Lung (tissue), 12 donors: ENCODE measurements around the gene LILRA5. TPM values are rescaled to one million over a fixed set of nuclear protein-coding genes. Genes with fewer than 3 reads are reported as not detected.
"Not testable (repeated sequence)": the region's sequence is repeated elsewhere in the genome, so short reads cannot be mapped to it uniquely, and the experiment has no call there.

Experiments
- ATAC-seq: fragments of 200-7000 bp; cut with Tn5 transposase; one replicate; pipeline ENCODE4 v1.9.1; 2020; ENCODE audit warnings: moderate number of reproducible peaks; ENCODE audit not compliant: insufficient read depth, low FRiP score
- DNase-seq, 3 donors: peaks; one replicate each; pipeline ENCODE4 v3.0.0-alpha.2; 2013 to 2017
- H3K27ac ChIP-seq, 2 donors: one replicate each; pipeline ENCODE4 v1.5.1; 2013; ENCODE audit warnings: mild to moderate bottlenecking in 2 of 2, moderate library complexity in 2 of 2, control low read depth in 1 of 2, inconsistent platforms in 1 of 2, low read depth in 1 of 2, low read length in 1 of 2
- H3K27me3 ChIP-seq, 3 donors: one replicate each; pipeline ENCODE4 v1.5.1; 2013; ENCODE audit warnings: low read length in 2 of 3; ENCODE audit not compliant: control insufficient read depth in 3 of 3, insufficient read depth in 3 of 3
- H3K36me3 ChIP-seq, 4 donors: one replicate each; pipeline ENCODE4 v1.5.1; 2013; ENCODE audit warnings: low read length in 4 of 4, mild to moderate bottlenecking in 1 of 4, moderate library complexity in 1 of 4; ENCODE audit not compliant: control insufficient read depth in 4 of 4, insufficient read depth in 4 of 4
- H3K4me1 ChIP-seq, 5 donors: one replicate each; pipeline ENCODE4 v1.5.1; 2013; ENCODE audit warnings: low read length in 5 of 5, mild to moderate bottlenecking in 2 of 5, moderate library complexity in 1 of 5; ENCODE audit not compliant: control insufficient read depth in 5 of 5, insufficient read depth in 5 of 5
- H3K4me3 ChIP-seq: one replicate; pipeline ENCODE4 v1.5.1; 2013; ENCODE audit warnings: mild to moderate bottlenecking, control low read depth, moderate library complexity
- H3K9ac ChIP-seq, 2 donors: one replicate each; pipeline ENCODE4 v1.5.1; 2013; ENCODE audit warnings: low read length in 2 of 2, control low read depth in 1 of 2; ENCODE audit not compliant: insufficient read depth in 1 of 2
- H3K9me3 ChIP-seq, 4 donors: one replicate each; pipeline ENCODE4 v1.5.1; 2013; ENCODE audit warnings: low read length in 3 of 4, mild to moderate bottlenecking in 1 of 4, moderate library complexity in 1 of 4; ENCODE audit not compliant: control insufficient read depth in 4 of 4, insufficient read depth in 3 of 4
- WGBS, 2 donors: extraction: QIAGEN DNeasy Blood & Tissue Kit; methylation state at CpG; one replicate each; pipeline ENCODE4 v1.1.7; 2013; 5-methylcytosine and 5-hydroxymethylcytosine counted together
- polyA plus RNA-seq, 2 donors: library from polyadenylated mRNA; stranded (reverse); fragments of 200-250 nt; gene quantifications; one replicate each; pipeline ENCODE4 v1.2.1, GENCODE V29; 2013
- total RNA-seq, 2 donors: library from RNA; depleted of rRNA in 1 of 2; stranded (reverse); fragments of >200 nt in 1 of 2; gene quantifications; one replicate each; pipeline ENCODE4 v1.2.1, GENCODE V29; 2014 to 2021
- TF ChIP-seq, protein P1 (sequence below): IDR thresholded peaks from 2 replicates; pipeline ENCODE4 v1.5.1; 2012; ENCODE audit warnings: mild to moderate bottlenecking; ENCODE audit errors: control extremely low read depth, extremely low read depth
- donor health status: control.
- donor health status: control.
- donor health status: Bipolar disorder and iron deficiency.
- donor health status: healthy.
- donor health status: DM: yes; HTN: yes; CAD: no.

Gene LILRA5
- total and polyA plus RNA-seq, 4 donors: 5.9 to 262 (median 26.2) TPM

DNA sequence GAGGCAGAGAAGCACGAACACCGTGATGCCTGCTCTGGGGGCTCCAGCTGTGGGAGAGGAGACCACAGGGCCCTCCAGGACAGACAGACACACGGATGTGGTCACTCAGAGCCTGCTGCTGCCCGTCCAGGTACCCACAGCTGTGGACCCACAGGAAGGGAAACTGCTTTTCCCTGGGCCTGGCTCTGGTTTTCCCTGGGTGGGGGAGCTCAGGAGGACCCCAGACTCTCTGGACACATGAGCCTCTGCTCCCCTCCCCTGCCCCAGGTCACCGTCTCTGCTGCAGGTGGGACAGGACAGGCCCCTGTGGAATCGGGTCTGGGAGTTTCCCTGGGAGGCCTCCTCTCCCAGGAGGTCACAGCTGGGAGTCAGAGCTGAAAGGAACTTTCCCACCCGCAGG is 18.7 kb upstream of the LILRA5 start:
- Histone ChIP-seq H3K36me3 (no peaks in the 10 kb centered on the region), H3K9ac (no peak overlapping the region), H3K4me3 (no peak overlapping the region), H3K27ac (no peak overlapping the region), H3K27me3 (peaks cover 0 to 2% (median 0%) of the 10 kb centered on the region in 3 donors), H3K4me1 (no peaks in the 10 kb centered on the region), H3K9me3 (no peaks in the 10 kb centered on the region)
- 81 to 91% methylated on average over 7 of the region's 7 CpGs for WGBS, 2 donors
- TF ChIP-seq, protein P1, sequence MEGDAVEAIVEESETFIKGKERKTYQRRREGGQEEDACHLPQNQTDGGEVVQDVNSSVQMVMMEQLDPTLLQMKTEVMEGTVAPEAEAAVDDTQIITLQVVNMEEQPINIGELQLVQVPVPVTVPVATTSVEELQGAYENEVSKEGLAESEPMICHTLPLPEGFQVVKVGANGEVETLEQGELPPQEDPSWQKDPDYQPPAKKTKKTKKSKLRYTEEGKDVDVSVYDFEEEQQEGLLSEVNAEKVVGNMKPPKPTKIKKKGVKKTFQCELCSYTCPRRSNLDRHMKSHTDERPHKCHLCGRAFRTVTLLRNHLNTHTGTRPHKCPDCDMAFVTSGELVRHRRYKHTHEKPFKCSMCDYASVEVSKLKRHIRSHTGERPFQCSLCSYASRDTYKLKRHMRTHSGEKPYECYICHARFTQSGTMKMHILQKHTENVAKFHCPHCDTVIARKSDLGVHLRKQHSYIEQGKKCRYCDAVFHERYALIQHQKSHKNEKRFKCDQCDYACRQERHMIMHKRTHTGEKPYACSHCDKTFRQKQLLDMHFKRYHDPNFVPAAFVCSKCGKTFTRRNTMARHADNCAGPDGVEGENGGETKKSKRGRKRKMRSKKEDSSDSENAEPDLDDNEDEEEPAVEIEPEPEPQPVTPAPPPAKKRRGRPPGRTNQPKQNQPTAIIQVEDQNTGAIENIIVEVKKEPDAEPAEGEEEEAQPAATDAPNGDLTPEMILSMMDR: no peak
- ATAC-seq: no peak
- no peak for DNase-seq

DNA sequence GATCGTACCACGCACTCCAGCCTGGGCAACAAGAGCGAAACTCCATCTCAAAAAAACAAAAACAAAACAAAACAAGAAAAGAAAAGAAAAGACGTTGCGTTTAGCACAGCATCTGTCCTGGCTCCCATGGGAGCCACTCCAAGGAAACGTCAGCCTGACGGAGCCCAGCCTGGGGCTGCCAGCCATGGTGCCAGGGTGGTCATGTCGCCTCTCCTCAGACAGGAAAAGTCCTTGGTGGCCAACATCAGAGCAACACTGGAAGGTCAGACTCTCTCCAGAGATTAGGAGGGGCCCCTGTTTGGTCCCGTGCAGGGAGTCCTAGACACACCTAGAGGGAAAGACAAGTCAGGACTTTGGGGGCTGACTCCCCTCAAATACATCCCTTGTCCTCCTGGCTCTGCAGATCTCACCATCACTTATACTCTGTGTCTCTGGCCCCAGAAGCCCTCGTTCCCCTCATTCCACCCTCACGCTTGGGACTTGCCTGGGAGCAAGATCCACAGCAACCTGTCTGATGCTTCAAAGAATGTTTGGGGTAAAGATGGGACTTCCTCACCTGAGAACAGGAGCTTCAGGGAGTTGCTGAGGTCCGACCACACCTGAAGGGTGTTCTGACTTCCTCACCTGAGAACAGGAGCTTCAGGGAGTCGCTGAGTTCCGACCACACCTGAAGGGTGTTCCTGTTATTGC is 16.7 kb upstream of the LILRA5 start:
- no peak overlapping the region for H3K27ac ChIP-seq
- TF ChIP-seq, protein P1: no peak
- no peaks in the 10 kb centered on the region for H3K4me1 ChIP-seq
- no peak overlapping the region for H3K9ac ChIP-seq
- no peaks in the 10 kb centered on the region for H3K27me3 ChIP-seq
- H3K4me3 ChIP-seq: no peak overlapping the region
- DNase-seq (no peak), ATAC-seq (no peak)
- WGBS, 2 donors: 81 to 91% methylated on average over 14 of the region's 14 CpGs
- H3K9me3 ChIP-seq: no peaks in the 10 kb centered on the region
- no peaks in the 10 kb centered on the region for H3K36me3 ChIP-seq

DNA sequence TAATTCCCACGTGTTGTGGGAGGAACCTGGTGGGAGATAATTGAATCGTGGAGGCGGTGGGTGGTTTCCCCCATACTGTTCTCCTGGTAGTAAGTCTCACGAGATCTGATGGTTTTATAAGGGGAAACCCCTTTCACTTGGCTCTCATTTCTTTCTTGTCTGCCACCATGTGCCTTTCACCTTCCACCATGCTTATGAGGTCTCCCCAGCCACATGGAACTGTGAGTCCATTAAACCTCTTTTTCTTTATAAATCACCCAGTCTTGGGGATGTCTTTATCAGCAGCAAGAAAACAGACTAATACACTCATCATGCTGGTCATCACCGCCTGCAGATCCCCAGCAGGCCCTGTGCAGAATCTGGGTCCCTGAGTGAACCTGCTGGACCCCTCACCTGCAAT is 15.8 kb upstream of the LILRA5 start:
- WGBS, 2 donors: 78 to 87% methylated on average over 5 of the region's 5 CpGs
- H3K4me3 ChIP-seq, DNase-seq, H3K36me3 ChIP-seq, H3K4me1 ChIP-seq, ATAC-seq, H3K27ac ChIP-seq, H3K9ac ChIP-seq, H3K27me3 ChIP-seq, H3K9me3 ChIP-seq: not testable (repeated sequence)

DNA sequence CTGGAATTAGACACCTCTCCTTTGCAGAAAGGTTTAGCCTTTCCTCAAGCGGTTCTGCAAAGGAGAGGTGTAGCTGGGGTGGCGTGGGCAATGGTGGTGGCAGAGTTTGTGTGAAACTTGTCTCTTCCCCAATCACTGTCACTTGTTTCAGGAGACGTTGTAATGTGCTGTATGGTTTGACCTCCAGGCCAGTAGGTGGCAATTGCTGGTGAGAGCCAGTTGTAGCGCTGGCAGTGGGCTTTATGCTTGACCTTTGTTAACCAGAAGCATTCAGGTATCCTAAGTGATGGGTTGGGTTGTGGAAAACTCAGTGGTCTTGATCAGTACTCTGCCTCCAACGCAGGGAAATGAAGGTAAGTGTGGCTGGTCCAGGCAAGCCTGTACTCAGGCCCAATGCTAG is 12.7 kb upstream of the LILRA5 start:
- H3K4me1 ChIP-seq: no peaks in the 10 kb centered on the region
- H3K9ac ChIP-seq: no peak overlapping the region
- H3K36me3 ChIP-seq: no peaks in the 10 kb centered on the region
- H3K4me3 ChIP-seq: no peak overlapping the region
- ATAC-seq (no peak), DNase-seq (no peak)
- no peaks in the 10 kb centered on the region for H3K27me3 ChIP-seq
- peaks cover 0 to 4% (median 1%) of the 10 kb centered on the region in 4 donors for H3K9me3 ChIP-seq
- WGBS, 2 donors: 68 to 76% methylated on average over 5 of the region's 5 CpGs
- no peak overlapping the region for H3K27ac ChIP-seq
- TF ChIP-seq, protein P1: no peak
